ENCODE measurements around the gene RNU2-63P.

DNA sequence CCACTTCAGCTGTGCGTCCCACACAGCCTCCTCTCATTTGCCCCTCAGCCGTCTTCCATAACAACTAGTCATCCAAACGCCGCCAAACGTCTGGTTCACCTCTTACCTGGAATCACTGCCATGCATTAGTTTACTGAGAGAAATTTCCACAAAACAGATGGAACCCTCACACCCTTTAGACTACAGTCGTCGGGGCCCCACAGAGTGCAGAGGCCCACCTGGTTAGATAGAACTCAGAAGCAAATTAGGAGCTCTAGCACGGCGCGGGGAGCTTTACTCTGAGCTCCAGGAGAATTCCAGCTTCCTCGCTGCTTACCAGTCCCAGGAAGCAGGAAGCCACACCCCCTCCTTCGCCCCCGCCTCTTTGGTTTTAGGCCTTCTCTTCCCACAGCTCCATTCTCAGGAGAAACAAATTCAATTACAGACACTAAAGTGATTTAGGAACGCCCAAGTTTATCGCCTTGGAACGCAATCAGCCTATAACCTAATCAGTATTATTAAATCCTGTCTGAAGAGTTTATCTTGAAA is 9.4 kb downstream of the RNU2-63P start:
- TF ChIP-seq POLR2A (IDR thresholded peaks at IDR 0.05; ENCODE audit: low read depth, low read length), result no peak
- no peak for TF ChIP-seq POLR2AphosphoS5 (IDR thresholded peaks at IDR 0.05; ENCODE audit: low read depth, low read length)
